Tibial nerve (tissue), 4 donors: ENCODE results near the gene MBD1.

Source experiments
- CTCF ChIP-seq, 5 experiments: fragments of 200-600 bp in 3 of 5; fragments of 450-650 bp in 2 of 5; sonication (generic) in 3 of 5; IDR thresholded peaks; one replicate each; pipeline ENCODE4 v1.5.1; 2016 to 2019; ENCODE audit warnings: antibody characterized with exemption in 5 of 5, mild to moderate bottlenecking in 3 of 5, moderate library complexity in 2 of 5
- EP300 ChIP-seq, 2 donors: sonication (generic); formaldehyde crosslinking; IDR thresholded peaks; one replicate each; pipeline ENCODE4 v1.6.1; 2017; ENCODE audit warnings: antibody characterized with exemption in 2 of 2, mild to moderate bottlenecking in 1 of 2
- POLR2A ChIP-seq, 2 donors: fragments of 450-650 bp; IDR thresholded peaks; one replicate each; pipeline ENCODE4 v1.6.1; 2017; ENCODE audit warnings: antibody characterized with exemption in 2 of 2, mild to moderate bottlenecking in 2 of 2, moderate library complexity in 2 of 2

- TF ChIP-seq POLR2A (IDR thresholded peaks at IDR 0.05) (no peak), CTCF (IDR thresholded peaks at IDR 0.05) (no peak), EP300 (IDR thresholded peaks at IDR 0.05) (no peak)
Measured at GRCh38 chr18:50307400-50307737, 26.0 kb upstream of the MBD1 start.
